NB4 (cell line): Measurements from ENCODE around the gene CD300LG.

Source experiments
- POLR2A ChIP-seq: IDR thresholded peaks from 2 replicates; pipeline ENCODE4 v1.6.1; 2011; ENCODE audit warnings: mild to moderate bottlenecking; ENCODE audit not compliant: insufficient read length; ENCODE audit errors: extremely low read depth
- TF ChIP-seq, protein P1 (sequence below): IDR thresholded peaks from one replicate; pipeline ENCODE4 v1.5.1; 2012; ENCODE audit warnings: low read depth, low read length

DNA sequence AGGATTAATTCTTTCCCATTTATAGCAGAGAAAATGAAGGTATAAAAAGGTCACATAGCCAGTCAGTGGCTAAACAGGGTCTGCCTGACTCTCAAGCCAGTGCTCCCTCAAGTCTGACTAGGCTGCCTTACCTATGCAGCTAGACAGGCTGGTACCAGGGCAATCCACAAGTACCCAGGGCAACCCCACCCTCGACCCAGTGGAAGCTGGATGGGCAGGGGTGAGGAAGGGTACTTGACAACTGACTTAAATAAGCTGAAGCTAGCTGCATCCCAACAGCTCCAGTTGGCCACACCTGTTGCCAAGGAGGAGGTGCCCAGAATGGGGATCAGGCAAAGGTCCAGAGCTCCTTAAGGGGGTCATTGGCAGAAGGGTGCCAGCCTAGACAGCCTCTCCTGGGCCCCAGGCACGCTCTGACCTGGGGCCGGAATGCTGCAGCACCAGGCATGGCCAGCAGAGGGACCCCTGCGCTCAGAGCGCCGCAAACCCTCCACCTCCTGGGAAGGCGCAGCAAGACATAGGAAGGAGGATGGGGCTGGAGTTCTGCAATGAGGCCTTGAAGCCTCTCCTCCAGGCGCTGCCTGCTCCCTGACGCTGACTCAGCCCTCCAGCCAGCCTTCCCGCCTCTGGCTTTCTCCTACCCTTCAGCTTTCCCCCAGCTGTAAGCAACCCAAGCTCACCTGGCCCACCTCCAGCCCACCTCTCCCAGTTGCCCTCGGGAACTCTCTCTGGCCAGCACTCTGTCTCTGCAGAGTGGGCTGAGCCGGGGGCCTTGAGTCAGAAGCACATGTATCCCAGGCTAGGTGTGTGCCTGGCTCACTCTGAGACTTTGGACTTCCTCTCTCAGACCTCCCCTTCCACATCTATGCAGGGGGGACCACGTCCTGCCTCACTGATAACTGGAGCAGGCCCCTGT, 31.5 kb downstream of the CD300LG start:
- TF ChIP-seq, protein P1, sequence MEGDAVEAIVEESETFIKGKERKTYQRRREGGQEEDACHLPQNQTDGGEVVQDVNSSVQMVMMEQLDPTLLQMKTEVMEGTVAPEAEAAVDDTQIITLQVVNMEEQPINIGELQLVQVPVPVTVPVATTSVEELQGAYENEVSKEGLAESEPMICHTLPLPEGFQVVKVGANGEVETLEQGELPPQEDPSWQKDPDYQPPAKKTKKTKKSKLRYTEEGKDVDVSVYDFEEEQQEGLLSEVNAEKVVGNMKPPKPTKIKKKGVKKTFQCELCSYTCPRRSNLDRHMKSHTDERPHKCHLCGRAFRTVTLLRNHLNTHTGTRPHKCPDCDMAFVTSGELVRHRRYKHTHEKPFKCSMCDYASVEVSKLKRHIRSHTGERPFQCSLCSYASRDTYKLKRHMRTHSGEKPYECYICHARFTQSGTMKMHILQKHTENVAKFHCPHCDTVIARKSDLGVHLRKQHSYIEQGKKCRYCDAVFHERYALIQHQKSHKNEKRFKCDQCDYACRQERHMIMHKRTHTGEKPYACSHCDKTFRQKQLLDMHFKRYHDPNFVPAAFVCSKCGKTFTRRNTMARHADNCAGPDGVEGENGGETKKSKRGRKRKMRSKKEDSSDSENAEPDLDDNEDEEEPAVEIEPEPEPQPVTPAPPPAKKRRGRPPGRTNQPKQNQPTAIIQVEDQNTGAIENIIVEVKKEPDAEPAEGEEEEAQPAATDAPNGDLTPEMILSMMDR = peak; percentile 89
- TF ChIP-seq POLR2A = no peak
